ENCODE measurements around the gene RGS12. TPM values are rescaled to one million over a fixed set of nuclear protein-coding genes. Genes with fewer than 3 reads are reported as not detected.

RGS12 gene
- total RNA-seq, 4 donors from 2014 or later: 22.2 to 33.3 (median 28.5) TPM

- no peak for DNase-seq (ENCODE audit: low spot score in 2 of 2)
- H3K4me1 ChIP-seq: peaks cover 0 to 9% (median 0%) of the 10 kb centered on the region in 4 donors
- H3K36me3 ChIP-seq: peaks cover 0 to 46% (median 0%) of the 10 kb centered on the region in 3 donors
- H3K27ac ChIP-seq: no peak overlapping the region
- WGBS, 2 donors: 90% methylated on average over 2 to 6 of the region's 6 CpGs
- TF ChIP-seq CTCF (IDR thresholded peaks at IDR 0.05) (no peak), POLR2A (IDR thresholded peaks at IDR 0.05) (no peak), EP300 (IDR thresholded peaks at IDR 0.05) (no peak)
- no peak overlapping the region for H3K4me3 ChIP-seq
- no peaks in the 10 kb centered on the region for H3K9me3 ChIP-seq
- no peaks in the 10 kb centered on the region for H3K27me3 ChIP-seq
Measured at GRCh38 chr4:3245676-3246075, 47.1 kb upstream of the RGS12 start.

- Histone ChIP-seq H3K9me3 (no peaks in the 10 kb centered on the region), H3K4me1 (peaks cover 0 to 5% (median 0%) of the 10 kb centered on the region in 4 donors), H3K36me3 (peaks cover 0 to 40% (median 0%) of the 10 kb centered on the region in 3 donors), H3K27me3 (no peaks in the 10 kb centered on the region), H3K27ac (no peak overlapping the region), H3K4me3 (no peak overlapping the region)
- no peak for TF ChIP-seq EP300 (IDR thresholded peaks at IDR 0.05)
- no peak for TF ChIP-seq CTCF (IDR thresholded peaks at IDR 0.05)
- no peak for TF ChIP-seq POLR2A (IDR thresholded peaks at IDR 0.05)
- no peak for DNase-seq (ENCODE audit: low spot score in 2 of 2)
- 67 to 69% methylated on average over 6 to 12 of the region's 16 CpGs for WGBS, 2 donors
Measured at GRCh38 chr4:3246458-3247398, 46.1 kb upstream of the RGS12 start.

- H3K36me3 ChIP-seq: peaks cover 0 to 32% (median 0%) of the 10 kb centered on the region in 3 donors
- 94% methylated on average over 11 to 12 of the region's 21 CpGs for WGBS, 2 donors
- H3K9me3 ChIP-seq: no peaks in the 10 kb centered on the region
- H3K27ac ChIP-seq: no peak overlapping the region
- H3K4me1 ChIP-seq: peaks cover 0 to 4% (median 0%) of the 10 kb centered on the region in 4 donors
- DNase-seq (ENCODE audit: low spot score in 2 of 2): no peak
- no peaks in the 10 kb centered on the region for H3K27me3 ChIP-seq
- H3K4me3 ChIP-seq: no peak overlapping the region
- TF ChIP-seq CTCF (IDR thresholded peaks at IDR 0.05): no peak
- no peak for TF ChIP-seq EP300 (IDR thresholded peaks at IDR 0.05)
- TF ChIP-seq POLR2A (IDR thresholded peaks at IDR 0.05): no peak
Measured at GRCh38 chr4:3247399-3248177, 45.2 kb upstream of the RGS12 start.

DNA sequence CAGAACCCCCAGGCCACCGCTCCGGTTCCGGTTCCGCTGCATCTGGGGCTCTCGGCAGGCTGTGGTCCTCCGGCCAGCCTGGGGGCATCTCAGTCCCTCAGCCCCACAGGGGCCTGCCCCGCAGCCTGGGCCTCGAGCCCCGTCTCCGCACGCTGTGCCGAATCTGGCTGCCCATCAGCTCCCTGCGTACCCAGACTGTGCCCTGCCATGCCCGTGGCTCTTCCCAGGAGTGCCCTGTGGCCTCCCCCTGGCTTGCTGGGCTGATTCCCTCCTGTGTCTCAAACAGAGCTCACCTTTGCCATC, 44.7 kb upstream of the RGS12 start:
- H3K27me3 ChIP-seq: no peaks in the 10 kb centered on the region
- 91 to 96% methylated on average over 6 to 11 of the region's 14 CpGs for WGBS, 2 donors
- H3K36me3 ChIP-seq: peaks cover 0 to 30% (median 0%) of the 10 kb centered on the region in 3 donors
- no peaks in the 10 kb centered on the region for H3K9me3 ChIP-seq
- DNase-seq (ENCODE audit: low spot score in 2 of 2): no peak
- no peak for TF ChIP-seq POLR2A (IDR thresholded peaks at IDR 0.05)
- TF ChIP-seq EP300 (IDR thresholded peaks at IDR 0.05): no peak
- no peak for TF ChIP-seq CTCF (IDR thresholded peaks at IDR 0.05)
- no peak overlapping the region for H3K27ac ChIP-seq
- H3K4me1 ChIP-seq: peaks cover 0 to 4% (median 0%) of the 10 kb centered on the region in 4 donors
- H3K4me3 ChIP-seq: no peak overlapping the region

Data from tibial nerve (tissue), 4 donors.